GM18508 (cell line): Measurements from ENCODE around the gene TFEB.

Source experiments
- ATAC-seq: cut with Tn5 transposase; IDR thresholded peaks from one replicate; pipeline ENCODE4 v1.9.1; 2021; ENCODE audit warnings: moderate number of reproducible peaks; ENCODE audit not compliant: insufficient read depth, unreplicated experiment

TFEB gene

GRCh38 chr6:41735427-41736185 is at the start of gene TFEB:
Gene TFEB (minus strand): TSS chr6:41735608. CDS start chr6:41691213, 44,395 bp downstream.
- no peak for ATAC-seq

DNA sequence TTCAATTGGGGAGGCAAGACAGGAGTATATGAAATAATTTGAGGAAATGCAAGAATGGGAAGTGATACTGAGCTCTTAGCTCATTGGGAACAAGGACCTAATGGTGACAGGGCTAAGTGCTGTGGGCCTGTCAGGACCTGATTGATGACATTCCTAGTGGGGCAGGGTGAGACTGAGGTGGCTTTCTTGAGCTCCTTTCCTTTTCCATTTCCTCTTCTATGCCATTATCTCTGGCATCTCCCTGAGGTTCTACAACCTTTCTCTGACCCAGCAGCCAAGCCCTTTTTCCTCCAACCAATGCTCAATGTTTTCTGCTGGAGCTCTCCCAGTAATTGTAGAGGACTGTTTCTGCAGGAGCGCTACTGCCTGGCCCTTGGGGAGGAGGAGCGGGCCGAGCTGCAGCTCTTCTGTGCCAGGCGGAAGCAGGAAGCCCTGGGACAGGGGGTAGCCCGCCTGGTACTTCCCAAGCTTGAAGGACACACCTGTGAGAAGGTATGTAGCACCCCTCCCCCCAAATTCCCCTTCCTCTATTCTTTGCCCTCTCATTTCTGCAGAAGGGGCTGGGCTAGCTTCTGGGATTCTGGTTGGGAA is 49.3 kb upstream of the TFEB start:
- no peak for ATAC-seq

- no peak for ATAC-seq
Measured at GRCh38 chr6:41783106-41783780, 47.8 kb upstream of the TFEB start.

- no peak for ATAC-seq
Measured at GRCh38 chr6:41781366-41781730, 45.9 kb upstream of the TFEB start.

DNA sequence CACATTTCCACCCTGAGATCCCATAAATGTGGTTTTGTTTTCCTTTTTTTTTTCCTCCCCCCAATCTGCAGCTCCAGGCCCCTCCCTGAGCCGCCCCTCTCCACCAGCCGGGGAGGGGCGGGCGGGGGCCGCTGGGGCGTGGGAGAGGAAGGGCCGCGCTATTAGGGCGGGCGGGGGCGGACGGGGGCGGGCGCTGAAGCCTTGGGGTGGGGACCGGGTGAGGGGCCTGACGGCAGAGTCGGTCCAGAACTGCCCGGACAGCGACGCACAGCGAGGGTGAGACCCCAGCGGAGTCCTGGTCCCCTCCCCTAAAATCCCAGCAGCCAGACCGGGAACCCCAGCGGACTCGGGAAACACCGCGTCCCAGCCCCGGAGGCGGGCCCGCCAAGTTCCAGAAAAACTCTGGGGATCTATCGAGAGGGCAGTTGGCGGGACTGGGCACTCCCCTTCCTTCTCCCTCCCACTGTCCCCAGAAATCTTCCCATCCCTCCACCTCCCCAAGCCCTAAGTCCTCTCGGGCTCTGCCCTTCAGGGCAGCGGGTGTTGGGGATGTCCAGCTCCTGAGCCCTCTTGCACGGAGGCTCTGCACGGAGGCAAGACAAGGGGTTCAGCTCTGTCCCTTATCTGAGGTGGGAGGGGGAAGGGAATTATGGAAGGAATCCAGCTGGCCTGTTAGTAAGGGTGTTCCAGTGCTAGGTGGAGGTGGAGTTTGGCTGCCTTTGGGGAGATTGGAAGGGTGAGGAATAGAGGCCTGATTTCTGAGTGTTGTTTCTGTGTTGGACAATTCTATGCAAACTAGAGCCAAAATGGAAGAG is 45.4 kb upstream of the TFEB start, which contains the start of gene PRICKLE4:
Gene PRICKLE4 (plus strand): TSS at position 232 of the 815 bp plus-strand sequence. CDS start 2,692 bp downstream, outside the sequence.
- ATAC-seq = no peak

- ATAC-seq = peak; percentile 81
Measured at GRCh38 chr6:41779788-41780550, 44.6 kb upstream of the TFEB start, which contains the start of gene FRS3. Gene FRS3 (minus strand): TSS chr6:41779900. CDS start chr6:41776987, 2,913 bp downstream.

DNA sequence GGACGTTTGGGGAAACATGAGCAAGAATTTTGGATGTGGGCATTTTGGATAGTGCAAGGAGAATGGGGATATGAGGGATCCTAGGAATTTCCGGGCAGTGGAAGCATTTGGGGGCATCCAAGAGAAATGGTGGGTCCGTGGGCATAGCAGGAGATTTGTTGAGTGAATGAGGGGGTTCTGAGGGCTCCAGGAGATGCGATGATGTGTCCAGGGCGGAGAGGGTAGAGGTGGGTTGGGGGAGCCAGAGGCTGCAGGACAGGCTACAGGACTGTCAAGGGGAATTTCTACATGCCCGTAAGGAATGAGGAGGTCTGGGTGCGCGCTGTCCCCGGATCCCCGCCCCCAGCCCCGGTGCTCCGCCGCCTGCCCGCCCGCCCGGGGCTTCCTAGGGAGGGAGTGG is 43.9 kb upstream of the TFEB start:
- ATAC-seq = no peak

DNA sequence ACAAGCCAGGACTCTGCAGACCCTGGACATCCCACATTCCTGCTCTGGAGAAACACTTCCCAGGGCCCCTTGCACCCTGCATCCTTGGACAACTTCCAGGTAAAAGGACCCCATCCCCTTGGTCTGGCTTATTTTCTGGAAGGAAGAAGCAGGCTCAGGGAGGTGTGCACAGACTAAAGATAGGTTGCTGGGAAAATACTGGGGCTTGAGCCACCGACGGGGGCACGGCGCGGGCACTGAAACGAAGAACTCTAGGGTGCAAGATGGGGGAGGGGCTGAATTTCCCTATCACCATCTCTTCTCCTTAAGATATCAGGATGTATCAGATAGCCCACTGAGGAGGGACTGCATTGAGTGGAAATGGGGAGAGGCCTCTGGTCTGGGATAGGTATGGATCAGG is 43.5 kb upstream of the TFEB start:
- no peak for ATAC-seq

- ATAC-seq = no peak
Measured at GRCh38 chr6:41777551-41778285, 42.3 kb upstream of the TFEB start.

DNA sequence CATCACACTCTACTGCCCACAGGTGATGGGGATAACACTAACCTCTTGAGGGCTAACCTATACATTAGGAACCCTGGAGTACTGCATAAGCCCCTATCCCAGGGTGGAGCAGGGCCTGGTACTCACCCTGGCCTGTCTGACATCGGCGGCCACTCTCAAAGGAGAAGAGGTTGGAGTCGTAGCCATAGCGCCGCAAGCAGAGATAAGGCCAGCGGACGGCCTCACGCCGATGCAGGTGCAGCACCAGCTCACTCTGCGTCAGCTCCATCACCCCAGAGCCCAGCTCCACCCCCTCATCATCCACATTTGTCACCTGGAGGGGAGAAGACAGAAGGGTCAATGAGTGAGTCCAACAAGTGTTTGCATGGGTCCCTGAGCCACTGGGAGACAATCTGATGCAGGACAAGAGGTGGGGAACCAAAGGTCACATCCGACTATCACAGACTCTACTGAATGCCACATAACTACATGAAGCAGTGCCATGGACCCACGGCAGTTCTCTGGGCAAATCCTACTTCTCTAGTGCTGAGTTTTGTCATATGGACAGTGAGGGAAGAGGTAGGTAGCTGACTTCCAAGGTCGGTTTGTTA is 40.0 kb upstream of the TFEB start:
- ATAC-seq = no peak

- no peak for ATAC-seq
Measured at GRCh38 chr6:41774841-41775240, 39.4 kb upstream of the TFEB start.

DNA sequence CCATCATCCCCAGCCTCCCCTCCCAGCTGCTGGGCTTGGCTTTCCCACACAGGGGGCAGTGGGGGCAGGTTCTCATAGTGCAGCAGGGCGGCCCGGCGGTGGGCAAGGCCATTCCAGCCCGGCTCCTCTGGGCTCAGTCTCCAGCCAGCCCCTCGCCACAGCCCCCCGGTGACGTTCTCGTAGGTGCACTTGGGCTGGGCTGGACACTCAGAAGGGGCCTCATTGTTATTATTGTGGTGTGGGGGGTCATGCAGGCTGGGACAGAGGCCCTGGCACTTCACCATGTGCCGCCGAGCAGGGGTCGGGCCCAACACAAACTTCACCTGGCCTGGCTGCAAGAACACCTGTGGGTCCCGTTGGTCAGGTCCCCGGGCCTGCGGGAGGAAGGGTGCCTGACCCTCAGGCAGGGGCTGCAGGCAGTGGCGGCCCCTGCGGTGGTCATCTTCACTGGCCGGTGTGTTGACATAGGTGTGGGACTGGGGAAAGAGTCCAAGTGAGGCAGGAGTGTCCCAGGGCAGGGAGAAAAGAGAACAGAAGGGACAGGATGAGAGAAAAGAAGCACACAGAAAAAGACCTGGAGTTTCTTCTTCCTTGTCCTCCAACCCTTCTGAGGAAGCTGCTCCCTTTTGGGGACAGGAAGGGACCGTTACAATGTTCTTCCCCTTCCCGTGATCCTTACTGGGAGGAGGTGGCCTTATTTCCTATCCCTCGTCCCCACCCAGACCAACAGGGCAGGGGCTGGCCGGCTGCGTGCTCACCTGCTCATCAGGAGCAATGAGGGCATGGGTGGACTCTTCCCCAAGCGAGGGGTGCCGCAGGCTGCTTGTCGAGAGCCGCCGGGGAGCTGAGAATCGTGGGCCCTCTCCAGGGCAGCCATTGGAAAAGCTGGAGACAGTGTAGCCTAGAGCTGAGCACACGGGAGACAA is 35.9 kb upstream of the TFEB start:
- ATAC-seq = no peak

- ATAC-seq = no peak
Measured at GRCh38 chr6:41770381-41771057, 35.1 kb upstream of the TFEB start.

DNA sequence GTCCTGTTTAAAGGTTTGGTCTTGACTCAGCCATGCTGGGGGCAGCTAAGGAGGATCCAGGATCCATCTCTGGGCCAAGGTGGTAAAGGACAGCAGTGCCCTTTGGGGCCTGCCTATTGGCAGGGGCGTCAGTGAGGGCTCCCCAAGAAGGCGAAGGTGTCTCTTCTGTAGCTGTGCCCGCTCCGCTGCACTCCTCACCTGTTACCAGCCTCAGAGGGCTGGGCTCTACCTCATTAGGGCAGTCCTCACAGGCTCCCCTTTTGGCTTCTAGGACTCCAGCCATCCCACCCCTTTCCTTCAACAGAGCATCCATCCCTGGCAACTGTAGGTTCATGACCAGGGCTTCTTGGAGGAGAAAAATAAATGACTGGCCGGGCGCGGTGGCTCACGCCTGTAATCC is 34.0 kb upstream of the TFEB start:
- ATAC-seq = no peak

GRCh38 chr6:41768545-41769308 is 33.3 kb upstream of the TFEB start:
- no peak for ATAC-seq

DNA sequence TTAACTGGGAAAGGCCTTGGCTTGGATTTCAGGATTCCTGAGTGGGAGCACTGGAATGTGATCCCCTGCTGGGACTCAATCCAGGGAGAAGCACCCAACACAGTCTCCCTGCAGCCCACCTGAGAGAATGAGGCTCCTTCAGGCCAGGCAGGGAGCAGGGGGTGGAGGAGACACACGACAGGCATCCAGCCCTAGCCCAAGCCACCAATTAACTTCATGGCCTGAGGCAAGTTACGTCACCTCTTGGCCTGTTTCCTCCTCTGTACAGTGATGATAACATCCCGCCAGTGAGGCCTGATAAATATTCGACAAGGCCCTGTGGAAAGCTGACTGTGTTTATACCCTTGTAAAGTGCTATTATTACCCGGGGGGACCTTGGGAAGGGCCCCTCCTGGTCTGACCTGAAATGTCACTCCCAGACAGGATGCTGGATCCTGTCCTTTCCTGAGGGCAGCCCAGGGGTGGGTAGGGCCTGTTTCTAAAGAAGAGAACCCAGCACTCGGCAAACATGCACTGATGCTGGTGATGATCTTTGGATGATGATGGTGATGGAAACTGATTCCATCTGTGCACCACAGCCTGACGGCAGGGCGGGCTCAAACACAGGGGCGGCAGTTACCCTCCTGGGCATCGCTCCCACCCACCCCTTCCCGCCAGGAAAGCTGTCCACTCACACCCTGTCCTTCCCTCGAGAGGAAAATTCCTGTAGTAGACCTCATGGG is 31.9 kb upstream of the TFEB start:
- no peak for ATAC-seq
